H1 (cell line): Measurements from ENCODE around the gene PPP1R9A. TPM values are rescaled to one million over a fixed set of nuclear protein-coding genes. Genes with fewer than 3 reads are reported as not detected.

Source experiments
- CTCF ChIA-PET: fragments of 300-600 bp; sonication (Branson Sonifier 250); formaldehyde crosslinking; loops from one replicate; lab custom pipeline; 2021; ENCODE audit not compliant: partially characterized antibody; lab: Charles Lee
- POLR2A ChIA-PET: fragments of 300-600 bp; sonication (Branson Sonifier 250); formaldehyde crosslinking; loops from one replicate; lab custom pipeline; 2021; ENCODE audit warnings: inconsistent platforms; ENCODE audit not compliant: partially characterized antibody; lab: Charles Lee
- DNase-seq, 2 experiments: peaks; one replicate each; pipeline versions ENCODE4 v3.0.0 to v3.0.0-alpha.2; 2010 to 2022; ENCODE audit warnings: low spot score in 2 of 2, low read depth in 1 of 2, mixed read lengths in 1 of 2
- FAIRE-seq: peaks from 2 replicates; lab custom pipeline; 2011; peaks lifted over from hg19 to GRCh38; lab: Jason Lieb, UNC
- H2AFZ ChIP-seq: 2 replicates; pipeline ENCODE4 v1.8.1; 2012; ENCODE audit warnings: low read length, inconsistent platforms
- H2AK5ac ChIP-seq: 2 replicates; pipeline ENCODE4 v1.6.1; 2013; ENCODE audit warnings: low read depth, low read length
- H2BK120ac ChIP-seq: replicated peaks from 2 replicates; pipeline ENCODE3; 2013; ENCODE audit warnings: low read depth, low read length, inconsistent platforms
- H2BK12ac ChIP-seq: 2 replicates; pipeline ENCODE4 v1.6.1; 2013; ENCODE audit warnings: low read depth, low read length
- H2BK15ac ChIP-seq: 2 replicates; pipeline ENCODE4 v1.6.1; 2013; ENCODE audit warnings: low read length
- H2BK20ac ChIP-seq: 2 replicates; pipeline ENCODE4 v1.6.1; 2013; ENCODE audit warnings: low read length
- H2BK5ac ChIP-seq: 2 replicates; pipeline ENCODE4 v1.6.1; 2013; ENCODE audit warnings: low read depth, low read length
- H3K14ac ChIP-seq: 2 replicates; pipeline ENCODE4 v1.6.1; 2013; ENCODE audit warnings: inconsistent platforms; ENCODE audit not compliant: insufficient read length
- H3K18ac ChIP-seq: 2 replicates; pipeline ENCODE4 v1.6.1; 2013; ENCODE audit warnings: low read length; ENCODE audit errors: extremely low read depth
- H3K23ac ChIP-seq: 2 replicates; pipeline ENCODE4 v1.6.1; 2013; ENCODE audit warnings: inconsistent platforms; ENCODE audit not compliant: insufficient read length
- H3K23me2 ChIP-seq: 2 replicates; pipeline ENCODE4 v1.6.1; 2013; ENCODE audit warnings: low read depth, low read length
- H3K27ac ChIP-seq: 2 replicates; pipeline ENCODE4 v1.6.1; 2011; ENCODE audit warnings: low read depth, low read length, inconsistent platforms
- H3K27me3 ChIP-seq, 4 experiments: replicated peaks in 1 of 4; 1 replicate in 1 of 4; 2 replicates in 3 of 4; pipeline versions ENCODE4 v1.6.1 to v1.8.1; 2011 to 2013; ENCODE audit warnings: low read length in 3 of 4, mild to moderate bottlenecking in 3 of 4, inconsistent platforms in 2 of 4, mixed read lengths in 2 of 4, moderate library complexity in 1 of 4; ENCODE audit not compliant: control insufficient read depth in 3 of 4, insufficient read depth in 3 of 4; ENCODE audit errors: extremely low read depth in 1 of 4
- H3K36me3 ChIP-seq, 4 experiments: 2 replicates each; pipeline versions ENCODE4 v1.6.1 to v1.8.1; 2011 to 2013; ENCODE audit warnings: mild to moderate bottlenecking in 4 of 4, low read length in 3 of 4, moderate library complexity in 2 of 4, control low read depth in 1 of 4, inconsistent platforms in 1 of 4; ENCODE audit not compliant: insufficient read depth in 4 of 4, control insufficient read depth in 2 of 4
- H3K4ac ChIP-seq: replicated peaks from 2 replicates; pipeline ENCODE3; 2013; ENCODE audit warnings: low read length, low read depth, mixed read lengths, inconsistent platforms; ENCODE audit not compliant: insufficient read length
- H3K4me1 ChIP-seq, 4 experiments: replicated peaks in 1 of 4; 1 replicate in 1 of 4; 2 replicates in 3 of 4; pipeline versions ENCODE4 v1.6.1 to v1.8.1; 2011 to 2013; ENCODE audit warnings: low read length in 3 of 4, inconsistent platforms in 2 of 4, mixed read lengths in 1 of 4; ENCODE audit not compliant: insufficient read depth in 4 of 4, control insufficient read depth in 3 of 4
- H3K4me2 ChIP-seq, 2 experiments: 2 replicates each; pipeline versions ENCODE4 v1.6.1 to v1.8.1; 2011 to 2013; ENCODE audit warnings: low read depth in 2 of 2, low read length in 2 of 2, control low read depth in 1 of 2, inconsistent platforms in 1 of 2, mild to moderate bottlenecking in 1 of 2; ENCODE audit not compliant: insufficient read depth in 1 of 2
- H3K4me3 ChIP-seq, 4 experiments: fragments of 200-600, 300-600 bp in 1 of 4; sonication (generic), shearing (Covaris generic), sonication (Bioruptor Twin) in 1 of 4; 2 replicates each; pipeline versions ENCODE4 v1.5.1 to v1.8.1; 2011 to 2016; ENCODE audit warnings: low read length in 4 of 4, low read depth in 3 of 4, control low read depth in 2 of 4, inconsistent platforms in 2 of 4, mild to moderate bottlenecking in 2 of 4, mixed read lengths in 1 of 4, moderate library complexity in 1 of 4; ENCODE audit not compliant: insufficient read depth in 2 of 4; ENCODE audit errors: extremely low read depth in 1 of 4
- H3K56ac ChIP-seq: replicated peaks from 2 replicates; pipeline ENCODE3; 2013; ENCODE audit warnings: low read depth, mild to moderate bottlenecking, mixed read lengths, low read length, inconsistent platforms; ENCODE audit not compliant: insufficient read length
- H3K79me1 ChIP-seq: 2 replicates; pipeline ENCODE4 v1.6.1; 2013; ENCODE audit warnings: low read depth, low read length, control low read depth
- H3K79me2 ChIP-seq, 2 experiments: 2 replicates each; pipeline versions ENCODE4 v1.6.1 to v1.8.1; 2012 to 2013; ENCODE audit warnings: low read length in 2 of 2, mild to moderate bottlenecking in 2 of 2, inconsistent platforms in 1 of 2; ENCODE audit not compliant: insufficient read depth in 2 of 2, control insufficient read depth in 1 of 2
- H3K9ac ChIP-seq, 4 experiments: replicated peaks in 1 of 4; 1 replicate in 1 of 4; 2 replicates in 3 of 4; pipeline versions ENCODE4 v1.6.1 to v1.8.1; 2011 to 2013; ENCODE audit warnings: low read depth in 3 of 4, low read length in 3 of 4, control low read depth in 2 of 4, mild to moderate bottlenecking in 2 of 4, moderate library complexity in 2 of 4, inconsistent platforms in 1 of 4; ENCODE audit errors: extremely low read depth in 1 of 4
- H3K9me3 ChIP-seq, 2 experiments: 2 replicates each; pipeline versions ENCODE4 v1.6.1 to v1.8.1; 2012 to 2013; ENCODE audit warnings: mild to moderate bottlenecking in 2 of 2, moderate library complexity in 2 of 2, control low read depth in 1 of 2, inconsistent platforms in 1 of 2, low read depth in 1 of 2, low read length in 1 of 2, mixed read lengths in 1 of 2; ENCODE audit not compliant: insufficient read depth in 2 of 2
- H4K20me1 ChIP-seq, 2 experiments: replicated peaks in 1 of 2; 2 replicates each; pipeline versions ENCODE3 to v1.8.1; 2011 to 2013; ENCODE audit warnings: inconsistent platforms in 2 of 2, low read length in 2 of 2, mild to moderate bottlenecking in 1 of 2; ENCODE audit not compliant: insufficient read depth in 2 of 2, control insufficient read depth in 1 of 2
- H4K5ac ChIP-seq: 2 replicates; pipeline ENCODE4 v1.6.1; 2013; ENCODE audit warnings: low read length, low read depth, mixed read lengths, inconsistent platforms; ENCODE audit not compliant: insufficient read length
- H4K8ac ChIP-seq: 2 replicates; pipeline ENCODE4 v1.8.0; 2013; ENCODE audit warnings: mild to moderate bottlenecking, moderate library complexity, low read length, inconsistent platforms; ENCODE audit not compliant: insufficient read depth; ENCODE audit errors: extremely low read depth
- H4K91ac ChIP-seq: replicated peaks from 2 replicates; pipeline ENCODE3; 2013; ENCODE audit warnings: low read length, mixed read lengths, inconsistent platforms; ENCODE audit not compliant: insufficient read length
- ATF2 ChIP-seq: IDR thresholded peaks from 2 replicates; pipeline ENCODE4 v1.6.1; 2012; ENCODE audit warnings: low read length, inconsistent platforms
- CBX5 ChIP-seq: fragments of 300-800, 300-1000 bp; sonication (generic); IDR thresholded peaks from 2 replicates; pipeline ENCODE4 v1.7.1; 2016; ENCODE audit warnings: antibody characterized with exemption, low read length, low read depth
- CBX8 ChIP-seq: fragments of 300-800, 300-1000 bp; sonication (generic); IDR thresholded peaks from 2 replicates; pipeline ENCODE4 v1.7.1; 2016; ENCODE audit warnings: low read depth, low read length, borderline replicate concordance
- EP300 ChIP-seq, 2 experiments: IDR thresholded peaks; 1 replicate in 1 of 2; 2 replicates in 1 of 2; pipeline ENCODE4 v1.6.1; 2011 to 2012; ENCODE audit warnings: low read depth in 2 of 2, low read length in 2 of 2, mild to moderate bottlenecking in 2 of 2, borderline replicate concordance in 1 of 2, inconsistent platforms in 1 of 2, moderate library complexity in 1 of 2
- HDAC6 ChIP-seq: IDR thresholded peaks from one replicate; pipeline ENCODE4 v1.7.1; 2012; ENCODE audit warnings: low read depth, mild to moderate bottlenecking, inconsistent platforms, low read length, moderate library complexity
- POLR2A ChIP-seq, 2 experiments: IDR thresholded peaks; 1 replicate in 1 of 2; 2 replicates in 1 of 2; pipeline ENCODE4 v1.6.1; 2011; ENCODE audit warnings: low read depth in 2 of 2, low read length in 2 of 2, mild to moderate bottlenecking in 2 of 2; ENCODE audit errors: control extremely low read depth in 1 of 2
- RXRA ChIP-seq: IDR thresholded peaks from 2 replicates; pipeline ENCODE4 v1.6.1; 2011; ENCODE audit warnings: low read depth, mild to moderate bottlenecking, low read length, moderate library complexity; ENCODE audit not compliant: insufficient read depth
- SP1 ChIP-seq: IDR thresholded peaks from 2 replicates; pipeline ENCODE4 v1.6.1; 2011; ENCODE audit warnings: low read depth, low read length
- SUZ12 ChIP-seq: fragments of 200-600 bp; sonication (generic); IDR thresholded peaks from 2 replicates; pipeline ENCODE4 v1.6.1; 2012; ENCODE audit warnings: mild to moderate bottlenecking, inconsistent platforms, low read length, moderate library complexity, mixed read lengths
- TAF1 ChIP-seq: IDR thresholded peaks from 2 replicates; pipeline ENCODE4 v1.6.1; 2011; ENCODE audit warnings: mild to moderate bottlenecking, low read depth, low read length
- TEAD4 ChIP-seq: IDR thresholded peaks from 2 replicates; pipeline ENCODE4 v1.6.1; 2012; ENCODE audit warnings: low read depth, low read length, inconsistent platforms, mixed read lengths
- YY1 ChIP-seq: IDR thresholded peaks from 2 replicates; pipeline ENCODE4 v1.6.1; 2011; ENCODE audit warnings: low read depth, mild to moderate bottlenecking, low read length
- WGBS, 2 experiments: shearing (Covaris generic) in 1 of 2; methylation state at CpG; one replicate each; pipeline versions ENCODE4 v1.1.6 to v1.1.7; 2013 to 2015; ENCODE audit warnings: low lambda C conversion rate in 2 of 2, mixed read lengths in 2 of 2, inconsistent platforms in 1 of 2, low coverage in 1 of 2, missing lambda C conversion rate in 1 of 2; ENCODE audit not compliant: insufficient replicate concordance in 2 of 2, insufficient coverage in 1 of 2, insufficient read length in 1 of 2; ENCODE audit errors: extremely low coverage in 1 of 2, missing lambda C conversion rate in 1 of 2; 5-methylcytosine and 5-hydroxymethylcytosine counted together
- polyA plus RNA-seq, 7 experiments: library from polyadenylated mRNA; depleted of rRNA in 3 of 7; stranded (reverse) in 5 of 7; unstranded in 2 of 7; fragments of >200 nt in 5 of 7; fragments of 200-250 nt in 2 of 7; gene quantifications; 1 replicate in 5 of 7; 2 replicates in 1 of 7; 4 replicates in 1 of 7; pipeline versions ENCODE4 v1.2.1 to v1.2.3, GENCODE V29; 2011 to 2013; ENCODE audit warnings: missing spikeins in 2 of 7, mixed read lengths in 2 of 7
- total RNA-seq: library from RNA; stranded (reverse); fragmentation: NEBNext Ultra II Directional; extraction: Animal tissue kit (Norgen Biotek cat#: 25700); gene quantifications from 2 replicates; pipeline ENCODE4 v1.2.1, GENCODE V29; 2021
- TF ChIP-seq, protein P1 (sequence below): IDR thresholded peaks from 2 replicates; pipeline ENCODE4 v1.6.1; 2012; ENCODE audit warnings: inconsistent platforms

PPP1R9A gene
- total and polyA plus RNA-seq, 2 of the 8 experiments (the other 6 are each of a cell fraction or from before 2014, with no cell fraction given), result 3.0 to 20.3 TPM

GRCh38 chr7:95209276-95209675 is 301.9 kb downstream of the PPP1R9A start:
- Histone ChIP-seq H3K18ac (no peak overlapping the region), H3K23me2 (peaks cover 6% of the 10 kb centered on the region; the same call in 1 of the 2 replicates), H2BK5ac (no peak overlapping the region), H4K20me1 (peaks cover 0 to 5% of the 10 kb centered on the region in 2 experiments), H3K9me3 (no peaks in the 10 kb centered on the region; a peak in 1 of 4 replicates), H2BK12ac (no peak overlapping the region), H3K4me1 (no peaks in the 10 kb centered on the region), H2BK15ac (no peak overlapping the region), H3K14ac (no peak overlapping the region), H2BK20ac (no peak overlapping the region), H4K91ac (no peak overlapping the region), H3K4ac (no peak overlapping the region), H4K5ac (no peak overlapping the region), H3K9ac (no peak overlapping the region), H3K23ac (no peak overlapping the region), H2AFZ (no peak overlapping the region), H4K8ac (no peak overlapping the region), H2AK5ac (no peak overlapping the region), H3K27me3 (no peaks in the 10 kb centered on the region), H3K4me3 (no peak overlapping the region), H3K79me2 (no peaks in the 10 kb centered on the region), H3K79me1 (no peaks in the 10 kb centered on the region; the same call in 1 of the 2 replicates), H3K27ac (no peak overlapping the region), H3K36me3 (no peaks in the 10 kb centered on the region), H2BK120ac (no peak overlapping the region), H3K56ac (no peak overlapping the region), H3K4me2 (no peak overlapping the region; a peak in 1 of 4 replicates)
- DNase-seq (no peak), FAIRE-seq (no peak)
- POLR2A ChIA-PET, result no interaction called here
- CTCF ChIA-PET, result no interaction called here
- WGBS, 2 experiments, result 90% methylated on average over 2 of the region's 2 CpGs; no CpG with 5 or more reads in 1 of the 2 experiments
- TF ChIP-seq POLR2A (IDR thresholded peaks at IDR 0.05; ENCODE audit: control extremely low read depth in 1 of 2, low read depth in 2 of 2, low read length in 2 of 2), result no peak
- no peak for TF ChIP-seq SP1
- no peak for TF ChIP-seq YY1
- no peak for TF ChIP-seq CBX5
- TF ChIP-seq SUZ12, result no peak
- TF ChIP-seq TAF1, result no peak
- TF ChIP-seq TEAD4, result no peak
- no peak for TF ChIP-seq EP300 (IDR thresholded peaks at IDR 0.05; ENCODE audit: borderline replicate concordance in 1 of 2, low read depth in 2 of 2, low read length in 2 of 2)
- no peak for TF ChIP-seq ATF2
- no peak for TF ChIP-seq CBX8
- TF ChIP-seq RXRA, result no peak
- TF ChIP-seq, protein P1, sequence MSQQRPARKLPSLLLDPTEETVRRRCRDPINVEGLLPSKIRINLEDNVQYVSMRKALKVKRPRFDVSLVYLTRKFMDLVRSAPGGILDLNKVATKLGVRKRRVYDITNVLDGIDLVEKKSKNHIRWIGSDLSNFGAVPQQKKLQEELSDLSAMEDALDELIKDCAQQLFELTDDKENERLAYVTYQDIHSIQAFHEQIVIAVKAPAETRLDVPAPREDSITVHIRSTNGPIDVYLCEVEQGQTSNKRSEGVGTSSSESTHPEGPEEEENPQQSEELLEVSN, result no peak
- no peak for TF ChIP-seq HDAC6
